ENCODE results near the gene RABGAP1L.

- TF ChIP-seq, protein P1, sequence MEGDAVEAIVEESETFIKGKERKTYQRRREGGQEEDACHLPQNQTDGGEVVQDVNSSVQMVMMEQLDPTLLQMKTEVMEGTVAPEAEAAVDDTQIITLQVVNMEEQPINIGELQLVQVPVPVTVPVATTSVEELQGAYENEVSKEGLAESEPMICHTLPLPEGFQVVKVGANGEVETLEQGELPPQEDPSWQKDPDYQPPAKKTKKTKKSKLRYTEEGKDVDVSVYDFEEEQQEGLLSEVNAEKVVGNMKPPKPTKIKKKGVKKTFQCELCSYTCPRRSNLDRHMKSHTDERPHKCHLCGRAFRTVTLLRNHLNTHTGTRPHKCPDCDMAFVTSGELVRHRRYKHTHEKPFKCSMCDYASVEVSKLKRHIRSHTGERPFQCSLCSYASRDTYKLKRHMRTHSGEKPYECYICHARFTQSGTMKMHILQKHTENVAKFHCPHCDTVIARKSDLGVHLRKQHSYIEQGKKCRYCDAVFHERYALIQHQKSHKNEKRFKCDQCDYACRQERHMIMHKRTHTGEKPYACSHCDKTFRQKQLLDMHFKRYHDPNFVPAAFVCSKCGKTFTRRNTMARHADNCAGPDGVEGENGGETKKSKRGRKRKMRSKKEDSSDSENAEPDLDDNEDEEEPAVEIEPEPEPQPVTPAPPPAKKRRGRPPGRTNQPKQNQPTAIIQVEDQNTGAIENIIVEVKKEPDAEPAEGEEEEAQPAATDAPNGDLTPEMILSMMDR (IDR thresholded peaks at IDR 0.05), result no peak
- no peak for TF ChIP-seq POLR2AphosphoS5 (IDR thresholded peaks at IDR 0.05)
These were observed 247.1 kb downstream of the RABGAP1L start for GRCh38 chr1:174406421-174406820.
